Gastroesophageal sphincter (tissue), 4 donors: ENCODE measurements around the gene MAML2. TPM values are rescaled to one million over a fixed set of nuclear protein-coding genes. Genes with fewer than 3 reads are reported as not detected.

Experiments used
- ATAC-seq: fragments of 150-250 bp; one replicate; pipeline ENCODE4 v1.9.1; 2016; ENCODE audit warnings: mild to moderate bottlenecking, moderate library complexity
- H3K27ac ChIP-seq, 4 donors: fragments of 200-600 bp; sonication (generic) in 3 of 4; 1 replicate in 3 of 4; 2 replicates in 1 of 4; pipeline ENCODE4 v1.5.1; 2016 to 2019
- H3K27me3 ChIP-seq: fragments of 200-600 bp; sonication (generic); one replicate; pipeline ENCODE4 v1.5.1; 2019
- H3K36me3 ChIP-seq, 2 donors: fragments of 200-600 bp; sonication (generic); one replicate each; pipeline ENCODE4 v1.5.1; 2019; ENCODE audit warnings: control low read depth in 1 of 2
- H3K4me1 ChIP-seq, 3 donors: fragments of 200-600 bp; sonication (generic); 1 replicate in 2 of 3; 2 replicates in 1 of 3; pipeline ENCODE4 v1.5.1; 2016 to 2019; ENCODE audit warnings: control low read depth in 2 of 3
- H3K4me3 ChIP-seq, 2 donors: fragments of 200-600 bp; sonication (generic); one replicate each; pipeline ENCODE4 v1.5.1; 2019; ENCODE audit warnings: mild to moderate bottlenecking in 1 of 2, moderate library complexity in 1 of 2
- H3K9me3 ChIP-seq, 3 donors: fragments of 200-600 bp; sonication (generic); one replicate each; pipeline ENCODE4 v1.5.1; 2017 to 2019; ENCODE audit warnings: control low read depth in 2 of 3
- CTCF ChIP-seq, 4 experiments: fragments of 200-600 bp in 2 of 4; fragments of 450-650 bp in 2 of 4; sonication (generic) in 1 of 4; IDR thresholded peaks; one replicate each; pipeline ENCODE4 v1.5.1; 2017 to 2019; ENCODE audit warnings: antibody characterized with exemption in 4 of 4, mild to moderate bottlenecking in 2 of 4, moderate library complexity in 2 of 4
- EP300 ChIP-seq: sonication (generic); formaldehyde crosslinking; IDR thresholded peaks from one replicate; pipeline ENCODE4 v1.6.1; 2017; ENCODE audit warnings: antibody characterized with exemption, mild to moderate bottlenecking
- POLR2A ChIP-seq, 2 donors: fragments of 450-650 bp; IDR thresholded peaks; one replicate each; pipeline ENCODE4 v1.6.1; 2017; ENCODE audit warnings: antibody characterized with exemption in 2 of 2, mild to moderate bottlenecking in 2 of 2, moderate library complexity in 1 of 2
- POLR2AphosphoS5 ChIP-seq: sonication (generic); formaldehyde crosslinking; IDR thresholded peaks from one replicate; pipeline ENCODE4 v1.6.1; 2017; ENCODE audit warnings: antibody characterized with exemption
- WGBS, 2 donors: methylation state at CpG; one replicate each; pipeline ENCODE4 v1.1.5; 2018; ENCODE audit warnings: low coverage in 1 of 2; 5-methylcytosine and 5-hydroxymethylcytosine counted together
- total RNA-seq, 4 donors: library from RNA; depleted of rRNA; stranded (reverse); fragments of >200 nt; gene quantifications; one replicate each; pipeline ENCODE4 v1.1.0, GENCODE V29; 2016

MAML2 gene
- total RNA-seq, 4 donors from 2014 or later = 15.8 to 31.8 (median 23.7) TPM

DNA sequence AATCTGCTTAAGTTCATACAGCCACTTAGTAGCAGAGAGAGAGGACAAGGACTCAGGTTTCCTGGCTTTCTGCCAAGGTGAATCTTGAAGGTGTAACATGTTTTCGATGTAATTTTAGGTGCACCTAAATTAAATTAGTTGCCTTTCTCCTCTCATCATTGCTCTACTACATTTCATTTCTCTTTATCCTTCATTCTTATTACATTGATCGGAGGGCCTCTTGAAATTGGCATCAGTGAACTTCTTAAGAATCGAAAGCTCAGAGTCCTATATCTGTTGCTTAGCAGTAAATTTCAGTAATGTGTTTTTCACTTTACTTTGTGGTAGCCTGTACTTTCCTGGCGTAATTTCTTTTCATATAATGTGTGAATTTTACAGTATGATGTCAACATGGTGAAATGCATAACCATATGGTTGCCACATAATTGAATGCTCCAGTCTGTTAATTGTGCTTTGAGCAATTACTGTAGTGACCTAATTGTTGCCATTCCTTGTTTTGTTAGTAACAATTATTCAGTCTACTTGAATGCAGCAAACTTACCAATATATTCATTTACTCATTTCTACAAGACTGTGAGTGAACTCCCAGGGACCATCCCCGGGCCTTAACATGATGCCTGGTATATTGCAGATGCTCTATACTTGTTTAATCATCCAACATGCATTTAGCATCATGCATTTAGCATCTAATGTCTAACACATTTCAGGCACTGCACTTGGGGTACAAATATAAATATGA lies 138.1 kb downstream of the MAML2 start:
- peaks cover 11 to 38% (median 14%) of the 10 kb centered on the region in 3 donors for H3K4me1 ChIP-seq
- H3K36me3 ChIP-seq = no peaks in the 10 kb centered on the region
- TF ChIP-seq POLR2A (IDR thresholded peaks at IDR 0.05) = no peak
- TF ChIP-seq POLR2AphosphoS5 = no peak
- no peak for TF ChIP-seq CTCF (IDR thresholded peaks at IDR 0.05)
- no peak for TF ChIP-seq EP300
- WGBS, 2 donors = 90 to 95% methylated on average over 5 of the region's 5 CpGs
- ATAC-seq = no peak
- no peak overlapping the region for H3K4me3 ChIP-seq
- no peak overlapping the region for H3K27ac ChIP-seq
- no peaks in the 10 kb centered on the region for H3K9me3 ChIP-seq
- H3K27me3 ChIP-seq = no peaks in the 10 kb centered on the region

GRCh38 chr11:96204366-96204659 lies 138.7 kb downstream of the MAML2 start:
- Histone ChIP-seq H3K36me3 (no peaks in the 10 kb centered on the region), H3K27me3 (no peaks in the 10 kb centered on the region), H3K9me3 (no peaks in the 10 kb centered on the region), H3K27ac (no peak overlapping the region), H3K4me1 (peaks cover 13 to 43% (median 15%) of the 10 kb centered on the region in 3 donors), H3K4me3 (no peak overlapping the region)
- no peak for TF ChIP-seq POLR2AphosphoS5
- TF ChIP-seq EP300 = no peak
- no peak for TF ChIP-seq POLR2A (IDR thresholded peaks at IDR 0.05)
- no peak for TF ChIP-seq CTCF (IDR thresholded peaks at IDR 0.05)
- ATAC-seq = no peak

DNA sequence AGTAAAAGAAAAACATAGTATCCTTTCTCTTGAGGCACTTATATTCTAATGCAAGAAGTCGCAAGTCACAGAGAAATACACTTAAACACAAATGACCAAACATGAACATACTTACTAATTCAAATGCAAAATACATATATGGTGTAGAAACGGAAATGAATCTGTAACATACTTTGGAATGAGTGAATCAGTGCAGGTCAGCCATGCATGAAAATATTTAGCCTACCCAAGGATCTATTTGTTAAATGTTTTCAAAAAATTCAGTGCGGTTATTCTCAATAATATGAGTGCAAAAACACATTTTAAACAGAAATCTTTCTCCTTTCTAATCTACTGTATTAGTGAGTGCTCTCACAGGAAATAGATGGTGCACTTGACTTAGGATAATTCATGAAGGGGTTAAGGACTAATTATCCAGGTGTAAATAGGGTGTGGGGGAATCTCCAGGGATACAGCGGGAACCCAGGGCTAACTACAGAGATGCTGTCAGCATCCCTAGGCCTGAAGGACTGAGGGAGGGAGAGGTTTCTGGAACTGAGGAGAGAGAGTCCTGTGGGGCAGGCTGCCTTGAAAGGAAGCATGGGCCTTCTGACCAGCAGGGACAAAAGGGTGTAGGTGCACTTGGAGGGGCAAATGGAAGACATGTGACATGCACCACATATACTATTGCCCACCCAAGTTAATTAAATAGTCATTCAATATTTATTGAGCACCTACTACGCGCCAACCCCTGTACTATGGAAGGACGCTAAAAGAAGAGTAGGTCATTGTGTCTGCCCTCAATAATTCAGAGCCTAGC lies 139.2 kb downstream of the MAML2 start:
- no peak overlapping the region for H3K4me3 ChIP-seq
- H3K27ac ChIP-seq = no peak overlapping the region
- ATAC-seq = no peak
- peaks cover 13 to 43% (median 15%) of the 10 kb centered on the region in 3 donors for H3K4me1 ChIP-seq
- H3K36me3 ChIP-seq = no peaks in the 10 kb centered on the region
- WGBS, 2 donors = 86 to 98% methylated on average over 6 to 7 of the region's 7 CpGs
- TF ChIP-seq EP300 (no peak), POLR2AphosphoS5 (no peak), CTCF (IDR thresholded peaks at IDR 0.05) (no peak), POLR2A (IDR thresholded peaks at IDR 0.05) (no peak)
- no peaks in the 10 kb centered on the region for H3K27me3 ChIP-seq
- H3K9me3 ChIP-seq = no peaks in the 10 kb centered on the region

GRCh38 chr11:96200243-96200642 lies 142.8 kb downstream of the MAML2 start:
- Histone ChIP-seq H3K9me3 (no peaks in the 10 kb centered on the region), H3K27me3 (no peaks in the 10 kb centered on the region), H3K4me1 (peaks cover 7 to 47% (median 11%) of the 10 kb centered on the region in 3 donors), H3K36me3 (no peaks in the 10 kb centered on the region), H3K27ac (peak overlapping the region; percentile 42 to 78 (median 54)), H3K4me3 (no peak overlapping the region)
- ATAC-seq = peak; percentile 84
- TF ChIP-seq CTCF (IDR thresholded peaks at IDR 0.05) (no peak), POLR2A (IDR thresholded peaks at IDR 0.05) (no peak), POLR2AphosphoS5 (peak; percentile 26), EP300 (no peak)

GRCh38 chr11:96199563-96200025 lies 143.4 kb downstream of the MAML2 start:
- H3K36me3 ChIP-seq = no peaks in the 10 kb centered on the region
- no peaks in the 10 kb centered on the region for H3K27me3 ChIP-seq
- peak; percentile 19 for TF ChIP-seq POLR2AphosphoS5
- no peak for TF ChIP-seq POLR2A (IDR thresholded peaks at IDR 0.05)
- H3K9me3 ChIP-seq = no peaks in the 10 kb centered on the region
- H3K4me3 ChIP-seq = no peak overlapping the region
- no peak for ATAC-seq
- H3K27ac ChIP-seq = peak overlapping the region; percentile 42 to 78 (median 54)
- WGBS, 2 donors = 65 to 74% methylated on average over 9 to 10 of the region's 10 CpGs
- H3K4me1 ChIP-seq = peaks cover 7 to 48% (median 11%) of the 10 kb centered on the region in 3 donors
